IPS-NIHi7 (cell line): ENCODE measurements around the gene GREM2.

ENCODE experiments used
- DNase-seq: peaks from one replicate; pipeline ENCODE4 v3.0.0; 2012; ENCODE audit warnings: mixed read lengths; ENCODE audit errors: extremely low spot score

The GREM2 gene

DNA sequence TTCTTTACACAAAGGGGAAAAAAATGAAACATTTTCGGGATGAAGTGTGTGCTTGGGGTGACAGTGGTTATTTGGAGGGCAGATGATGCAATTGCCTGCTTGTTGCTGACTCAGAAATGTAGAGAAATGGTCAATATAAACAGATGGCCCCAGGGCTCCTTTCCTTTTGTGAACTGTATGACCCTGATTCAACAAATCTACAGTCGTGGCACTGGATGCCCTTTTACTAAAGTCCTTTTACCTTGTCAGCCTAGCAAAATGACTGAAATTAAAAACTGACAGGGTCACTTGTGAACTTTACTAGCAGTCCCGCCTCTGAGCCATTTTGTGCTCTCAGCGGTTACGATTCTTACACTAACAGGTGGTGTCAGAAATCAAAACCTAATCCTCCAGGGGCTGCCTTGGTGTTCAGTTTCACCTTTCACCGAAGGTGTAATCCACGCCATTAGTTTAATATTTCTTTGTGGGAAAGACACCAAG lies 49.8 kb downstream of the GREM2 start:
- DNase-seq: no peak

DNA sequence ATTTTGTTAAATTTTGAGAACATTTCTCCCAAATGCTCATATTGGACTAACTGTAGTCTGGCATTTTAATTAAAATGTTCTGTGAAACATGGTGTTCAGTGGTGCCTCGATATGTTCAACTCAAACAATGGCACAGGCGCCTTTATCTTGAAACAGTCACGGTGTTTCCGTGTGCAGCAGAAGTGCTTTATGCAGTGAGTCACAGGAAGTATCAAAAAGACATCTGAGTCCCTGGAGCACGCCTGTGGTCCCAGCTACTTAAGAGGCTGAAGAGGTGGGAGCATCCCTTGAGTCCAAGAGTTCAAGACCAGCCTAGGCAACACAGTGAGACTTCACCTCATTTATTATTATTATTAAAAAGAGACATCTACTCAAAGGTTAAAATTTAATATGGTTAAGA lies 52.2 kb downstream of the GREM2 start:
- DNase-seq: no peak

DNA sequence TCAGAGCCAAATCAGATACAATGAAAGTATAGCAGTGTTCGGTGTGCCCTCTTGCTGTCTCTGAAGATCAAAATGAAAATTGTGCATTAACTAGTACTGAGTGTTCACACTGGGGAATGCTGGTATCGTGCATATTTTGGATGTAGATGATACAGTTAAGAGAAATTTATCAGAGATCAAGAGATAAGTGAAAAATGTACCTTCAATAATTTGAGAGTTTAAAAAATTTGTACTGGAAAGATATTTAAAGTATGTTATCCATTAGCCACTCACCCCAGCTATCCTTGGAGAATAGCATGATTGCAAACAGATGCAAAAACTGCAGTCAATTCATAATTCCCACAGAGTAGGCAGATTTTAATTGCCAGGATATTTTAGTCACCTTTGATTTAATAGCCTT lies 56.4 kb downstream of the GREM2 start:
- no peak for DNase-seq

DNA sequence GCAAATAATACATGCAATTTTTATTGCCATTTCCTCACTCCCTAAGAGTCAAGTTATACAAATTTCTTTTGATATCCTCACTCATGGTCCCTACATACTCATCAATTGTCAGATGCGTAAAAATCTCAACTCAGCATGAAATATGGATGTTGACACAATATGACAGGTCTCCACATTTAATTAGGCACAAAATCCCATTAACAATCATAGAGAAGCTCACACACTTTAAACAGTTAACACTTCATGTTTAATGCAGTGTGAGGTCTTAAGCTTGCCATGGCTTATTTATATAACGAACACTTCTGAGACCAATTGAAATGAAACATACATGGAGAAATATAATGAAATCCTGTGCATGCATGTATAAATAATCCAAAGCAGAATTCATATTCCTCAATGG lies 58.6 kb downstream of the GREM2 start:
- DNase-seq: no peak

DNA sequence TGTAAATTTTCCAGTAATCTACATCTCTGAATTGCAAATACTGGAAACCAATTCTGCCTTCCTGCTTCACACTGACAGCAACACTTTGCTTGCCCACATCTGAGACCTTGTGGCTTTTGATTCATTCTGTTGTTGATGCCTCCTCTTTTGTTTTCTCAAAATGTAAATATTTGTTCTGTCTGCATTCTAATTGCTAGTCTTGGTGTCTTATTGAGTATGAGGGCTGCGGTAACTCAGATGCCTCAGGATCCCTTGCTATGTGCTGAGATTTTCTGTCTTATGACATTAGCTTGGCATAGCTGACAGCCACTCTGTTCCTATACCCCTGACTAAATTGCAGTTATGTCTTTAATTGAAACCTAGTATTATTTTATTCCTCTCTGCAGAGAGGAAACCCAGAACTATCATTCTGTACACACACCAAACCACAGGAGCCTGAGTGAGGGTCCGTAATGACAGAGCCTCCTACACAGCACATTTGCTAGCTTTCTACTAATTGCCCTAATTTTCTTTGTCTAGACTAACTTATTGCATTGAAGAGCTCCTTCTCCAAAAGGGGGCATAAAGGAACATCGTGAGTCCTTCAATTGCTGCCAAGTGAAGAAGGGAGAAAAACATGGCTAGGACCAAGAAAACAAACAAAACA lies 72.1 kb downstream of the GREM2 start:
- DNase-seq: no peak

DNA sequence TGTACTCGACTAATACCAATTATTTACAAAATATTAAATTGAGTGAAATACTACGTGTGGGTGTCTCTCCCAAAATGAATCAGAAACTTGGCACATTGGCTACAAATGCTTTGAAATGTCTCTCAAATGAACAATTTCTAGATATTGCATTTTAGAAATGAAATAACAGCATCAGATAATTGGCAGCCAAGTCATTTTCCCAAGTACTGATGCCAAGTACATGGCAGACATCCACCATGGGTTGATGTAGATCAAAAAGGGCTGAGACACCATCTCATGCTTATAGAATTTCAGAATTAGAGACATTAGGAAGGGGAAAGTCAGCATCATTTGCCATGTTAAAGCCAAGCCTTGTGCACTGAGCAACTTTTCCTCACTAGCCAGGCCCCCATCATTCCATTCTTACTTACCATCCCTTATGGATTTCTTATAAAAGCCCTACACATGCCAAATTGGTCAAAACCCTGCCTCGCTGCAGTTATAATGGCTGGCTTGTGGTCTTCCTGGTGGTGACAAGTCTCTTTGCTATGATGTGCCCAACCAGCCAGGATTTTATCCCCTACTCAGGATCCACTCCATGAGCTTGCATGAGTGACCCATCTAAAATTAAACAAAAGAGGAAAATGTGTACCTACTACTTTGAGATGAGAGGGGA lies 73.1 kb downstream of the GREM2 start:
- no peak for DNase-seq

DNA sequence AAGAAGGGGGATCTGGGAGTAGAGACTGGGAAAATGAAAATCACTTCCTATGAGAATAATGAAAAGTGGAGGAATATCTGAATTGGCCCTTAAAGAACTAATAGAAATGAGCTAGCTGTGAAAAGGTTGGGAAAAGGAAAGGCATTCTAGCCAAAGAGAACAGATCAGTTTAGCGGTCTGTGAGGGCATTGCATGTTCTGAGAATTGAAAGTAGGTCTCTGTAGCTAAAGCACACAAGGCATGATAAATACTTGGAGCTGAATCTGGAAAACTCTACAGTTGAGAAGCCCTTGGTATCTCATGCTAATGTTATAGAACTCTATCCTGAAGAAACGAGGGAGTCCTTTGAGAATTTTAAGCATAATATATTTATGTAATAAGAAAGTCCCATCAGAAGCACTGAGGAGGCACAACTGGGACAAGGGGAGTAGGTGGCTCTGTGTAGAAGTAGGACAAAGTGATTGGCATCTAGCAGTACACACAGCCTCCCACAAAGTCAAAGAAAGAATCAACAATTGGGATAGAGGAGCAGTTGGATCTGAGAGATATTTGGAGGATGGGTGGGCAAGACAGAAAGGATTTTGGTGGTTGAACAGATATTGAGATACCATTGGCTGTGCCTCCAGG lies 78.7 kb downstream of the GREM2 start:
- DNase-seq: no peak

DNA sequence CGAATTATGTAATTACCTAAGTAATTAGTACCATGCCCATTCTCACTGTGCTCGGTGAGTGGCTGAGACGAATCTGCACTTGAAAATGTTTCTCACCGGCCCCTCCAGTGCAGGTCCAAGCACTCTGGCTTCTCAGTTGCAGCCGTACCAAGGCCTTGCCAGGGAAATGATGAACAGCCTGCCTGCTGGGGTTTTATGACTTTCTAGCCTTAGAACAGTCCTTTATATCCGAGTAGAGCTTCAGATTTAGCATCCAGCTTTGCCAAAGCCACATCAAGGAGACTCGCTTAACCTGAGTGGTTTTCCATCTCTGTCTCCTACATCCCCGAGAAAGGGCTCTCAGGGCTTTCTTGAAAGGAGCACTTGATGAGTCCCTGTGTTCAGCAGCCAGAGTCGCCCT lies 83.4 kb downstream of the GREM2 start:
- no peak for DNase-seq

DNA sequence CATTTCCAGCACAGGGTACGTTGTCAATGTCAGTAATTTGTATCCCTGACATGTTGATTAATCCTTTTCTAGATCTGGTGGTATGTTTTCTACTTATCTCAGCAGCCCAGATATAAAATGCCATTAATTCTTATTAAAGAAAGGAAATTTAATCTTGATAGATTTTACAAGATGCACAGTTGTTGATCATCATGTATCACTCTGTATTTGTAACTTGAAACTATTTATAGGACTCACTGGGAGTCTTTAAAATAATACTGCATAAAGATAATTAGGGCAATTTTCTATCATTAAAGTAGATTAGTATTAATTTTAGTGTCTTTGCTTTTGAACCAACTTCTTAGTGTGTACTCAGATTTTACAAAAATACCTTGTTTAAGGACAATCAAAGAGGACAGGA lies 84.9 kb downstream of the GREM2 start:
- DNase-seq: no peak

DNA sequence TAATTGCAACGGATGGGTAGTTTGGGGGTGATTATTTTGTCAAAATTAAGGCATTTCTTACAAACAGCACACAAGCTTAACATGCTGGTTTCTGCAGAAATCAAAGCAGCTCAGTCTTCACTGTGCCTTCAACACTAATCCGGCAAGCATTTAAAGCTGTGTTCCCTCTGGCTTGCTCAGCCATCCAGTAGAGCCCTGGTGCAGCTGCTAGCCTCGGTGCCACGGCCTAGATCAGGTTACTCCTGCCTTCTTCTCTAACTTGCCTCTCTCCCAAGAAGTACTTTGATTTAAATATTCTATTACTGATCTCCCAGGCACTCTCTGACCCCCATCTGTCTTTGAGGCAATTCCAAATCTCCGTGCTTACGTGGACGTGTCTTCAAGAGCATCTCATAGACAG lies 85.6 kb downstream of the GREM2 start:
- DNase-seq: peak; percentile 36

DNA sequence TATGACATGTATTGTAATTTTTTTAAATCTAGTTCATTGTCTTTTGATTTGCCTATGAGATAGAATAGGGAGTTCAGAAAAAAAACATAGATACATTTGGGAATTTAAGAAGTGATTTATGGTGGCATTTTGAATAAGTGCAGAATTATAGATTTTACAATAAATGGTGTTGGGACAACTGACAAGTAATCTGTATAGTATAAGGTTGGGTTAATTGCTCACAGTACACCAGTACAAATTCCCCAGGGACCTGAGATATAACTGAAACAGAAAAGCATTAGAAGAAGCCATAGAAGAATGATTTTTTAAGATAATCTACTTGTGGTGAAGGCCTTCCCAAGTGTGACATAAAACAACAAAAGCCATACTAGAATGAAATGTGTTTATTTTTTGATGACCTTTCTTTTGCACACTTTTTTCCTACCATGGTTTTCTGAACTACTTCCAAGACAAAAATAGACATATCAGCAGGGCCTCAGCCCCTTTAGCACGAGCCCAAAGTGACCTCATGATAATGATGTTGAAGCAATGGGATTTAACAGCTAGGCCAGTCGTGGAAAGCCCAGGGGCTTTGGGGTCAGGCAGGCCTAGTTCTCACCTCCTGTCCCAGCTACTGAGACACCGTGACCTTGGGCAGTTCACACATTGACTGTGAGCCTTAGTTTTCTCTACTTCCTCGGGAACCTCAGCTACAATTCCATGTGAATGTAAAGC lies 87.4 kb downstream of the GREM2 start:
- no peak for DNase-seq

DNA sequence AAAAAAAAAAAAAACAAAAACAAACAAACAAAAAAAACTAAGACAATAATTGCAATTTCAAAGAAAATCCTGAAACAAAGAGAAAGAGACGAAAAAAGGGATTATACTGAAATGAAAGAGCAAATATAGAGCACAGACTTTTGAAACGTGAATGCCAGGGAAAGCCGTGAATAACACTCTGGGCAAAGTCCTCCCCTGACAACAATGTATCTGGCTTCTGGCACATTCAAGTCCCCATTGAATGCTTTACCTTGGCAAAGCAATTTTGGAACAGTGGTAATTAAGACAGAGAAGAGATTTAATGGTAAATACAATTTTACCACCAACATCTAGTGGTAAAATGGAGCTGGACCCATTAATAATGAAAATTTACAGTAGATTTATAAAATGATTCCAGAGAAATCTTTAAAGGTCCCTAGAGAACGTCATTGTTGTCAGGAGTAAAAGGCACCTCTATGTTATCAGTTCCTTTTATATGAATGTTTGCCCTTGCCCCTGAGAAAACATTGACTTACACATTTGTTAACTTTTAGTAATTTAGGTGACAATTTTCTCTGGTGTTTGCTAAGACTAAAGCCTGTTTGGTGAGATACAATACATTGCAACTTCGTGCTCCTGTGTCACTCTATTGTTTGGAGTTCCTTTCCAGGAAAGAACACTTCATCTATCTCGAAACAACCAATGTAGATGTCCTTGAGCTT lies 89.7 kb downstream of the GREM2 start:
- DNase-seq: no peak

DNA sequence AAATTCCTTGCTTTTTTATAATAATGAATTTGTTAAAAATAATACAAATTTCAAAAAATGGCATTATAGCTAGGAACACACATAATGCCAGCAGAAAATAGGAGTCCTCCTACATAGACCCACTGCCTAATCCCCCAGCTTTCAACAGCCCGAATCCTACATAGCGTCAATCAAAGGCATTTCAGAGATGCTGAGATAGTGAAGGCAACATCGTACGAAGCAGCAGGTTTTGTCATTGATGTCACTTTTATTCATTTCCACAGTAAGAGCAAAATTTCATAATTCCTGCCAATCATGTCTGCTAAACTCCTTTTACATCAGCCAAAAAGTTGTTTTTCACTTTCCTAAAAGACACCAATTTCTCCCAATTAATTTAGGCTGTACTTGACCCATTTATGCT lies 94.1 kb downstream of the GREM2 start:
- no peak for DNase-seq

DNA sequence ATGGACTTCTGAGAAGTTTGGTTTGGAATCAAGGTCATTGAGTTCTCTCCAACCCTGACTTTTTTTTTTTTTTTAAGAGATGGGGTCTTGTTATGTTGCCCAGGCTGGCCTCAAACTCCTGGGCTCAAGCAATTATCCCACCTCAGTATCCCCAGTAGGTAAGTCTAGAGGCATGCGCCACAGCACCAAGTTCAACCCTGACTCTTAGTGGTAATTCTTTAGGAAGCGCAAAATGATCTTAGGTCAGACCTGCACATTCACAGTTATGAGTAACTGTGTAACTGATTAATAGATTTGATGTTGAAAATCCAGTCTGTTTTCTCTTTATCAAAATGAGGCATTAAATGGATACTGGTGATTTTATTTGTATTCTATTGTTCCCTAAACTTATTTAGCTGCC lies 95.9 kb downstream of the GREM2 start:
- DNase-seq: no peak

DNA sequence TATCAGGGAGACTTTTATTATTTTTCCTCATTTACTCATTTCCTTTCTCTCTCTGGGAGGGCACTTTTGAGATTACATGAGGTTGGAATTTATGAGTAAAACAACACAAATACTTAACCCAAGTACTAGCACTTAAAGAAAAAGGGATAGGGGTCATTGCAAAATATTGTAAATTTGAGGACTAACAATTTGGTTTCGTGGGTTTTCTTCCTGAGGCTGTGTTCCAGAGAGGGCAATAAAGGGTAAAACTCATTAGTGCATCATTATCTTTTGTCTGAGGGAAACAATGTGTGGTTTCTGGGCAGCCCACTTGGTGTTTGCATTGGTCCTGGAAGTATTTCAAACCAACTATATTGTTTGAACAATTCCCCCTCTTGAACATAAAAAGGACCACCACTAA lies 96.5 kb downstream of the GREM2 start:
- DNase-seq: no peak

DNA sequence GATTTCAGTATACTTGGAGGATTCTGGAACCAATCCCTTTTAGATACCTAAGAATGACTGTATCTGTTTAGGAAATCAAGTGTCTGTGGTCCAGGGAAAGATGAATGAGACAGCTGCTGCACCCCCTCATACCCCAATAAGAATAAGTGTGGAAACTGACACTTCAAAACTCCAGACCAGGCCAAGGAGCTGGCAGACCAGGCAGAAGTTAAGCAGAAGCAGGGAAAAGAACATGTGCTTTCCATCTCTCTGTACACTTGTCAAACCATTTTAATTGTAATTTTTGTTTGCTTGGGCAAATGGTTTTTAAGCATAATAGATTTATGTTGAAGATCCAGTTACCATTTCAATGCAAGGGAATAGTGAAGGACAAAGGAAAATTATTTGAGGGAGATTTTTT lies 100.2 kb downstream of the GREM2 start:
- DNase-seq: no peak

DNA sequence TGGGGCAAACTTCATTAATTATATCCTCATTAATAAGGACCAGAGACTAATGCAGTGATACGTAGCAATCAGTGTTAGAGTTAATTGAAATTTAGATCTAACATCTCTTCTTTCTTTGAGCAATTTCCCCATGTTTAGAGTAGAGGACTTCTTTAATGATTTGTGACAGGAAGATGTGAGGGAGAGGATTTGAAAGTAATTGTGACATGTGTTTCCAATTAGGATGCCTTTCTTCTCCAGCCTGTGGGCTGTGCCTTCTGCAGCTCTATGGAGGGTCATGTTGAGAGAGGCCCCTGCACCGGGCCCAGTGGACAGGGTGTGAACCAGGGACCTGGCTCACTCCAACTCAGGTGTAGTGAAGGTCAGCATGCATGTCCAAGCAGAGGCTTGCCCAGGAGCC lies 103.0 kb downstream of the GREM2 start:
- DNase-seq: no peak

DNA sequence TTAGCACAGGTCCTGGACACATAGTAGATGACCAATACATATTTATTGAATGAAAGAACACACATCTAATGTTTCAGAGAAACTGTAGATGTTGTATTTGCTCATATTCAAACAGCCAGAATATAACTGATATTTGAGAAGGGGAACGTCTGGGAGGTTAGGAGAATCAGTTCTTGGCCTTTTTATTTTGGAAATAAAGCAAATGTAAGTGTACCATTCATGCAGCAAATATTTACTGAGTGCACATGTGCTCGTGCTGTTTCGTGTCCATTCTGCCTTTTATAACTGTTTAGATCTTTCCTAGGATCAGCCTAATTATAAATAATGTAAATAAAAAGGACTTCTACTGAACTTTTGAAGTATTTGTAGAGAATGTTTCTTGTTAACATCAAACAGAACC lies 103.8 kb downstream of the GREM2 start:
- no peak for DNase-seq

DNA sequence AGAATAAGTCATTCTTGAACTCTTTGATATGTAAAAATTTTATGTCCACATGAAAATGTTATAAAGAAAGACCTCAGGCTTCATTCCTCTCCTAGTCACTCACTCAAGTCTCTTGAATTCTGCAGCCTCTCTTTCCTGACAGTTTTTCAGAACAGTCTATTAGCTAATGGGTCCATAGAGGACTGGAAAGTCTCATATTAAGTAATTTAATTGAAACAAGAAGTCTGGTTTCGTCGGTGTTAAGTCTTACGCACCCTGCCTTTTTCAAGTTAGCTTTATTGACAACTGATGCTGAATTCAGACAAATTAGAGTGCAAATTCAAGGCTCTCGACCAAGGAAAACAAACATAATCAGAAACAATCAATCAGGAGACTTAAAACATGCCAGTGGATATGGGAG lies 105.8 kb downstream of the GREM2 start:
- no peak for DNase-seq

DNA sequence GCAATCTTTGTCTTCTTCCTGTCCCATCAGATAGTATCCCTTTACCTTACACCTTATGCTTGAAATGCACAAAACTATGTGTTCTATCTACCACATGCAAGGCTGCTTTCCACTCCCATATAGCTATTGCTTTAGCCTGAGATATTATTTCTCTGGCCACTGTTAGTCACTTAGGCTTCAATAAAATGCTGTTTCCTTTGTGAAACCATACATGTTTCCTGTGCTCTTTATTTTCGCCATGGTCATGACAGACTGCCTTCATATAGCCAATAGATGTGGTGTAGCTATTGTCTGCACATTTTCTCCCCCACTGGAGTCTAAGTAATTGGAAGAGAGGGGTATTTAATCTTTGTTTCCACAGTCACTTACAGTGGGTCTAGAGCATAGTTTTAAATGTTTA lies 108.4 kb downstream of the GREM2 start:
- DNase-seq: no peak

DNA sequence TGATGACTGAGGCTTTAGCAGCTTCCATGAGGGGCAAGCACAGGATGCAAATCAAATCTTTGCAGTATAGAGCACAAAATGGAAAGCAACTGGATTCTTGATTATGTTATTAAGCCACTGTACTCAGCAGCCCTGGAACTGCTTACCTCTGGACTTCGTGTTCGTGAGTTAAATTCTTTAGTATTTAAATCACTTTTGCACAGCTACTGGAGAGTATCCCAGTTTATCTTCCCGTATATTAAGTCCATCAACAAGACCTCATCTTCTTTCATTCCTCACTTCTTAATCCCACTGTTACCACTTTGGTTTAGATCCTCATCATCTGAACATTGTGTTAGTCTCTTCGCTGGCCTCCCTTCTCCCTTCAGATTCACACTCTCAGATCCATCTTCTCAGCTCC lies 108.9 kb downstream of the GREM2 start:
- DNase-seq: no peak

DNA sequence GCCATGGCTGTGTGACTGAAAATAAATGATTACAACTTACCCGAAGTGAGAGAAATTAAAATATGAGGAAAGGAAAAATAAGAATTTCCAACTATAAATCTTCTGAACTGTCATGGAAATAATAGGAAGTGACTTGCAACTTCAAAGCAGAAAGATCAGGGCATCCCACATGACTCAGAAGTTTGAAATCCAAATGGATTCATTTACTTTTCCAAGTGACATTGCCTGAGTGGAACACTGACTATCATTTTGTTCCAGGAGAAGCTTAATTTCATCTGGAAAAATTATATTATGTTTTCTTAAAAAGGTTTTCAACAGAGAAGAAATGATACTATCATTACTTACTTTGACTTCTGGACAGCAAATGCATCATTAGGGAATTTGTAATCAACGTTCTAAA lies 110.8 kb downstream of the GREM2 start:
- DNase-seq: no peak
